Endothelial cell (in vitro differentiated cells): ENCODE results near the gene SLFN14. TPM values are rescaled to one million over a fixed set of nuclear protein-coding genes. Genes with fewer than 3 reads are reported as not detected.
"Not testable (repeated sequence)": the region's sequence is repeated elsewhere in the genome, so short reads cannot be mapped to it uniquely, and the experiment has no call there.

Experiments used
- DNase-seq: peaks from one replicate; pipeline ENCODE4 v3.0.0; 2021; ENCODE audit warnings: low spot score
- H3K27ac Mint-ChIP-seq: one replicate; pipeline ENCODE4 v1.8.0; 2021; ENCODE audit warnings: mixed read lengths, inconsistent platforms; ENCODE audit not compliant: unreplicated experiment
- H3K27me3 Mint-ChIP-seq: one replicate; pipeline ENCODE4 v1.8.0; 2021; ENCODE audit warnings: mild to moderate bottlenecking, moderate library complexity, mixed read lengths, inconsistent platforms; ENCODE audit not compliant: unreplicated experiment
- H3K36me3 Mint-ChIP-seq: one replicate; pipeline ENCODE4 v1.8.0; 2021; ENCODE audit warnings: mild to moderate bottlenecking, low read depth, mixed read lengths, inconsistent platforms; ENCODE audit not compliant: unreplicated experiment
- H3K4me1 Mint-ChIP-seq: one replicate; pipeline ENCODE4 v1.8.0; 2021; ENCODE audit warnings: mild to moderate bottlenecking, mixed read lengths, inconsistent platforms; ENCODE audit not compliant: unreplicated experiment
- H3K4me3 Mint-ChIP-seq: one replicate; pipeline ENCODE4 v1.8.0; 2021; ENCODE audit warnings: mild to moderate bottlenecking, mixed read lengths, inconsistent platforms; ENCODE audit not compliant: unreplicated experiment
- H3K9me3 Mint-ChIP-seq: one replicate; pipeline ENCODE4 v1.8.0; 2021; ENCODE audit warnings: mixed read lengths, inconsistent platforms; ENCODE audit not compliant: unreplicated experiment
- total RNA-seq: library from RNA; stranded (reverse); fragmentation: NEBNext Ultra II Directional; extraction: Animal tissue kit (Norgen Biotek cat#: 25700); gene quantifications from one replicate; pipeline ENCODE4 v1.2.1, GENCODE V29; 2021; ENCODE audit not compliant: unreplicated experiment
- TF ChIP-seq, protein P1 (sequence below): fragments of 200-600 bp; sonication (generic); IDR thresholded peaks from one replicate; pipeline ENCODE4 v1.5.0; 2021; ENCODE audit warnings: antibody characterized with exemption; ENCODE audit not compliant: unreplicated experiment

SLFN14 gene
- total RNA-seq, 1 donor from 2014 or later, result 0.95 TPM

DNA sequence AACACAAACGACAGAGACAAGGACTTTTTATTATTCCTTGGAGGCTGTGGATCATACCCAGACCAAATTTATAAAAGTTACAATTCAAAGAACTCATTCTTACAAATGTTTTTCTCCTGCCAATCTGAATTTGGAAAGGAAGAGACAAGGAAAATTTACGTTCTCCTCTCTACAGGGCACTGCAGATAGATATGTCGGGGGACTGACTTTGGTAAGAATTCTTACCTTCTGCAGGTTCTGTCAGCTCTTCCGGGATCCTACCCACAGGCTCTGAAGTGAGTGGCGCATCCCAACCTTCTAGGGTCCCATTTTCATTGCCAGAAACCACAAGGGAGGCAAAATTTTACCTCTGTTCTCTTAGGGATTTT, 21.0 kb downstream of the SLFN14 start:
- Mint-ChIP-seq H3K36me3 (no peaks in the 10 kb centered on the region), H3K4me3 (no peak overlapping the region), H3K27ac (no peak overlapping the region), H3K9me3 (no peaks in the 10 kb centered on the region), H3K27me3 (no peaks in the 10 kb centered on the region), H3K4me1 (peaks cover 18% of the 10 kb centered on the region)
- TF ChIP-seq, protein P1, sequence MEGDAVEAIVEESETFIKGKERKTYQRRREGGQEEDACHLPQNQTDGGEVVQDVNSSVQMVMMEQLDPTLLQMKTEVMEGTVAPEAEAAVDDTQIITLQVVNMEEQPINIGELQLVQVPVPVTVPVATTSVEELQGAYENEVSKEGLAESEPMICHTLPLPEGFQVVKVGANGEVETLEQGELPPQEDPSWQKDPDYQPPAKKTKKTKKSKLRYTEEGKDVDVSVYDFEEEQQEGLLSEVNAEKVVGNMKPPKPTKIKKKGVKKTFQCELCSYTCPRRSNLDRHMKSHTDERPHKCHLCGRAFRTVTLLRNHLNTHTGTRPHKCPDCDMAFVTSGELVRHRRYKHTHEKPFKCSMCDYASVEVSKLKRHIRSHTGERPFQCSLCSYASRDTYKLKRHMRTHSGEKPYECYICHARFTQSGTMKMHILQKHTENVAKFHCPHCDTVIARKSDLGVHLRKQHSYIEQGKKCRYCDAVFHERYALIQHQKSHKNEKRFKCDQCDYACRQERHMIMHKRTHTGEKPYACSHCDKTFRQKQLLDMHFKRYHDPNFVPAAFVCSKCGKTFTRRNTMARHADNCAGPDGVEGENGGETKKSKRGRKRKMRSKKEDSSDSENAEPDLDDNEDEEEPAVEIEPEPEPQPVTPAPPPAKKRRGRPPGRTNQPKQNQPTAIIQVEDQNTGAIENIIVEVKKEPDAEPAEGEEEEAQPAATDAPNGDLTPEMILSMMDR, result no peak
- DNase-seq, result no peak

DNA sequence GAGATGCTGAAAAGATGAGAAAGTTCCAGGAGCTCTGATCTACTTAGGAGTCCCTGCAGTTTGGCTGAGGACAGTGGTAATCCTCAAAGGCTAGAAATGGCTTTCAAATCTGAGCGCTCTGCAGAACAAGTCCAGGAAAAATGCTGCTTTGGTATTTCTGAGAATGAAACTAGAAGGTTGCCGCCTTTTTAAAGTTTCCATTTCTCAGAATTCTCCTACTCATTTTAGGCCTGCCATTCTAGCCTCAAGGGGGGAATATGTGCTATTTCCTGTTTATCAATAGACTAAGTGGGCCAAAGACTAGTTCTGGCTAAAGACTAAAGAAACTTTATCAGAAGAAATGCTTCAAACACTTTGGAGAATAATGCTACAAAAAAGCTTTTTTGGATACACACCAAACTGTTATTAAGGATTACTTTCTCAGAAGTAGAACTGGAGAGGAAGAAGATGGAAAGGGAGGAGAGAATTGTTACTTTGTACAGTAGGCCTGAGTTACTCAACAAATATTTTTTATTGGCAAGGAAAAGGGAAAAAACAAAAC, 22.9 kb downstream of the SLFN14 start, which contains the start of gene SLFN12L:
Gene SLFN12L (minus strand): TSS at position 78 of the 541 bp plus-strand sequence. CDS start 15,314 bp downstream, outside the sequence.
- no peaks in the 10 kb centered on the region for H3K36me3 Mint-ChIP-seq

DNA sequence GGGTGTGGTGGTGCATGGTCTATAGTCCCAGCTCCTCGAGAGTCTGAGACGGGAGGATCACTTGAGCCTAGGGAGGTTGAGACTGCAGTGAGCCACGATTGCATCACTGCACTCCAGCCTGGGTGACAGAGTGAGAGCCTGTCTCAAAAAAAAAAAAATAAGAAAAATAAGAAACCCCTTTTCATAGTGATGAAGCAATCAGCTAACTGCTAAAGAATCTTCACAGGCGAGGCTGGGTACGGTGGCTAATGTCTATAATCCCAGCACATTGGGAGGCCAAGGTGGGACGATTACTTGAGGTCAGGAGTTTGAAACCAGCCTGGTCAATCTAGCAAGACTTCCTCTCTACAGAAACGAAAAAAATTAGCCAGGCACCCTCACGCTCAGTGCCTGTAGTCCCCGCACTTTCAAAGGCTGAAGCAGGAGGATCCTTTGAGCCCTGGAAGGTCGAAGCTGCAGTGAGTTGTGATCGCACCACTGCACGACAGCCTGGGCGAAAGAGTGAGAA, 23.9 kb downstream of the SLFN14 start:
- no peak for DNase-seq
- Mint-ChIP-seq H3K9me3 (no peaks in the 10 kb centered on the region), H3K4me1 (peaks cover 6% of the 10 kb centered on the region), H3K36me3 (no peaks in the 10 kb centered on the region), H3K4me3 (no peak overlapping the region), H3K27ac (no peak overlapping the region), H3K27me3 (no peaks in the 10 kb centered on the region)
- TF ChIP-seq, protein P1, result no peak

More for the DNA sequence above, 22.9 kb downstream of the SLFN14 start, which contains the start of gene SLFN12L:
- Mint-ChIP-seq H3K9me3 (no peaks in the 10 kb centered on the region), H3K27me3 (no peaks in the 10 kb centered on the region), H3K4me3 (no peak within 1 kb of the TSS), H3K4me1 (peaks cover 7% of the 10 kb centered on the region), H3K27ac (no peak within 1 kb of the TSS)
- DNase-seq, result no peak
- TF ChIP-seq, protein P1, result no peak

DNA sequence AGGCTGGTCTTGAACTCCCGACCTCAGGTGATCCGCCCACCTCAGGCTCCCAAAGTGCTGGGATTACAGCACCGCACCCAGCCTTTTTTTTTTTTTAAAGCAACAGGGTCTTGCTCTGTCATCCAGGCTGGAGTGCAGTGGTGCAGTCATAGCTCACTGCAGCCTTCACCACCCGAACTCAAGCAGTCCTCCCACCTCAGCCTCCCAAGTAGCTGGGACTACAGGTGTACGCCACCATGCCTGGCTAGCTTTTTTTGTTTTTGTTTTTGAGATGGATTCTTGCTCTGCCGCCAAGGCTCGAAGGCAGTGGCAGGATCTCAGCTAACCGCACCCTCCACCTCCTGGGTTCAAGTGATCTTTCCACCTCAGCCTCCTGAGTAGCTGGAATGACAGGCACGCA, 25.2 kb downstream of the SLFN14 start:
- H3K27ac Mint-ChIP-seq, DNase-seq, H3K9me3 Mint-ChIP-seq: not testable (repeated sequence)

DNA sequence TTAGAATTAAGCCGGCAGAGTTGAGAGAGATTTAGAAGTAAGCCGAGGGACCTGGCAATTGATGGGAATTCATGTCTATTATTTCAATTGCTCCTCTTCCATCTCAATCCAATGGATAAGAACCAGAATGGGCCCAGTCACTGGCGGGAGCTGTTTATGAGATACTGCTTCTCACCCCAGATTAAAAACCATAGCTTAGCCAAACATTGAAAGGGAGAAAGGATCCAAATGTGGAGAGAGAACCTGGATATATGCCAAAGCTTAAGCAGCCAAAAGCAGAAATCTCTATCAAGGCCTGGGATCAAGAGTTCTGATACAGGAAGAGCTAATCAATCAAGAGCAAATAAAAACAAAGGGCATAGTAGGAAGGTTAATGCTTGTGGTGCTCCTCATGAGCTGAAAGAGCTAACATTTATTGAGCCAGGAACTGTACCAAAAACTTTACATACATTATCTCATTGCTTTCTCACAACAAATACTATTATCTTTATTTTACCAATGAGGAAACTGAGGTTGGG, 26.0 kb downstream of the SLFN14 start:
- Mint-ChIP-seq H3K9me3 (no peaks in the 10 kb centered on the region), H3K4me3 (no peak overlapping the region), H3K27ac (no peak overlapping the region), H3K27me3 (no peaks in the 10 kb centered on the region), H3K4me1 (no peaks in the 10 kb centered on the region), H3K36me3 (no peaks in the 10 kb centered on the region)
- TF ChIP-seq, protein P1, result no peak
- no peak for DNase-seq

More for the DNA sequence above, 25.2 kb downstream of the SLFN14 start:
- H3K4me3 Mint-ChIP-seq, H3K4me1 Mint-ChIP-seq, H3K36me3 Mint-ChIP-seq, H3K27me3 Mint-ChIP-seq: not testable (repeated sequence)
